ENCODE results near the gene XPNPEP3.
"Not testable (repeated sequence)": the region's sequence is repeated elsewhere in the genome, so short reads cannot be mapped to it uniquely, and the experiment has no call there.

XPNPEP3 gene

GRCh38 chr22:40857309-40857855 lies 434 bp downstream of the XPNPEP3 start:
- H3K9ac ChIP-seq (ENCODE audit: low read depth in 1 of 2, low read length in 2 of 2), result peak overlapping the region; percentile 83 to 97
- peak overlapping the region; percentile 94 to 99 for H3K27ac ChIP-seq (ENCODE audit: low read depth in 2 of 2, low read length in 2 of 2)
- peaks cover 22 to 39% of the 10 kb centered on the region in 2 donors for H3K4me1 ChIP-seq (ENCODE audit: control insufficient read depth in 2 of 2, insufficient read depth in 2 of 2, low read length in 2 of 2)
- no peaks in the 10 kb centered on the region for H3K27me3 ChIP-seq (ENCODE audit: control insufficient read depth in 2 of 2, insufficient read depth in 2 of 2, low read length in 2 of 2)
- H3K4me3 ChIP-seq (ENCODE audit: low read length in 2 of 2), result peak overlapping the region; percentile 80 to 87
- H3K9me3 ChIP-seq (ENCODE audit: control insufficient read depth in 2 of 2, low read length in 2 of 2), result no peaks in the 10 kb centered on the region
- peaks cover 0 to 13% of the 10 kb centered on the region in 2 donors for H3K36me3 ChIP-seq (ENCODE audit: control insufficient read depth in 2 of 2, insufficient read depth in 2 of 2, low read length in 2 of 2)

- no peaks in the 10 kb centered on the region for H3K9me3 ChIP-seq (ENCODE audit: control insufficient read depth in 2 of 2, low read length in 2 of 2)
- peaks cover 7 to 10% of the 10 kb centered on the region in 2 donors for H3K4me1 ChIP-seq (ENCODE audit: control insufficient read depth in 2 of 2, insufficient read depth in 2 of 2, low read length in 2 of 2)
- no peak within 1 kb of the TSS for H3K4me3 ChIP-seq (ENCODE audit: low read length in 2 of 2)
- no peak within 1 kb of the TSS for H3K9ac ChIP-seq (ENCODE audit: low read depth in 1 of 2, low read length in 2 of 2)
- H3K27ac ChIP-seq (ENCODE audit: low read depth in 2 of 2, low read length in 2 of 2), result no peak within 1 kb of the TSS
- H3K27me3 ChIP-seq (ENCODE audit: control insufficient read depth in 2 of 2, insufficient read depth in 2 of 2, low read length in 2 of 2), result no peaks in the 10 kb centered on the region
- H3K36me3 ChIP-seq (ENCODE audit: control insufficient read depth in 2 of 2, insufficient read depth in 2 of 2, low read length in 2 of 2), result peaks cover 0 to 13% of the 10 kb centered on the region in 2 donors
These were observed 5.1 kb downstream of the XPNPEP3 start, which contains the start of gene DNAJB7 for GRCh38 chr22:40862013-40862412. Gene DNAJB7 (minus strand): TSS chr22:40862113. CDS start chr22:40861994, 119 bp downstream.

GRCh38 chr22:40862537-40862936 lies 5.6 kb downstream of the XPNPEP3 start:
- Histone ChIP-seq H3K27ac (ENCODE audit: low read depth in 2 of 2, low read length in 2 of 2) (no peak overlapping the region), H3K4me3 (ENCODE audit: low read length in 2 of 2) (no peak overlapping the region), H3K9ac (ENCODE audit: low read depth in 1 of 2, low read length in 2 of 2) (no peak overlapping the region), H3K4me1 (ENCODE audit: control insufficient read depth in 2 of 2, insufficient read depth in 2 of 2, low read length in 2 of 2) (peaks cover 5 to 7% of the 10 kb centered on the region in 2 donors), H3K27me3 (ENCODE audit: control insufficient read depth in 2 of 2, insufficient read depth in 2 of 2, low read length in 2 of 2) (no peaks in the 10 kb centered on the region), H3K9me3 (ENCODE audit: control insufficient read depth in 2 of 2, low read length in 2 of 2) (no peaks in the 10 kb centered on the region), H3K36me3 (ENCODE audit: control insufficient read depth in 2 of 2, insufficient read depth in 2 of 2, low read length in 2 of 2) (peaks cover 0 to 13% of the 10 kb centered on the region in 2 donors)

DNA sequence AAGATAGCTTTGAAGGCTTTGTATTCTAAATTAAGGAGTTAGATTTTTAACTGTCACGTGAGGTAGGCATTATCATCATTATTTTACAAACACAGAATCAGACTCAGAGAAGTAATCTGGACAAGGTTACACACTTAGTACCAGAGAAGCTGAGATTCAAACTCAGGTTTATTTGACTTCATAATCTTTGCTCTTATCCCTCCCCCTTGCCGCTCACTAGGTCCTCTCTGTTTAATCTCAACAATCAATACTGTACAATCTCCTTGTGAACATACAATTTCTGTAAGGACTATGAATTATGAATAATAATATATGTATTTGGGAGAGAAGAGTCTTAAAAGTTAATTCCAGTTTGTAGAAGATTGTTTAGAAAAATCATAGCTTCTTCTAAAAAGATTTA lies 10.2 kb downstream of the XPNPEP3 start:
- H3K4me1 ChIP-seq (ENCODE audit: control insufficient read depth in 2 of 2, insufficient read depth in 2 of 2, low read length in 2 of 2), result no peaks in the 10 kb centered on the region
- no peak overlapping the region for H3K27ac ChIP-seq (ENCODE audit: low read depth in 2 of 2, low read length in 2 of 2)
- H3K9me3 ChIP-seq (ENCODE audit: control insufficient read depth in 2 of 2, low read length in 2 of 2), result no peaks in the 10 kb centered on the region
- H3K27me3 ChIP-seq (ENCODE audit: control insufficient read depth in 2 of 2, insufficient read depth in 2 of 2, low read length in 2 of 2), result no peaks in the 10 kb centered on the region
- H3K9ac ChIP-seq (ENCODE audit: low read depth in 1 of 2, low read length in 2 of 2), result no peak overlapping the region
- H3K36me3 ChIP-seq (ENCODE audit: control insufficient read depth in 2 of 2, insufficient read depth in 2 of 2, low read length in 2 of 2), result peaks cover 0 to 8% of the 10 kb centered on the region in 2 donors
- no peak overlapping the region for H3K4me3 ChIP-seq (ENCODE audit: low read length in 2 of 2)

DNA sequence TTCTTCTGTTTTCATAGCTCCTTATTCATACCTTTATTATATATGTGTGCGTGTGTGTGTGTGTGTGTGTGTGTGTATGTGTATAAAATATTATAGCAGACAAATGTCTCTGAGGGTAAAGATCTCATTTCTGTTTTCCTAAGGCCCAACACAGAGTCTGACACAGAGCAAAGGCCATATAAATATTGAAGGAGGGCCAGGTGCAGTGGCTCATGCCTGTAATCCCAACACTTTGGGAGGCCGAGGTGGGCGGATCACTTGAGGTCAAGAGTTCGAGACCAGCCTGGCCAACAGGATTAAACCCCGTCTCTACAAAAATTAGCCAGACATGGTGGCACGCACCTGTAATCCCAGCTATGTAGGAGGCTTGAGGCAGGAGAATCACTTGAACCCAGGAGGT lies 11.4 kb downstream of the XPNPEP3 start:
- peaks cover 0 to 10% of the 10 kb centered on the region in 2 donors for H3K36me3 ChIP-seq (ENCODE audit: control insufficient read depth in 2 of 2, insufficient read depth in 2 of 2, low read length in 2 of 2)
- not testable (repeated sequence) for H3K9ac ChIP-seq (ENCODE audit: low read depth in 1 of 2, low read length in 2 of 2); H3K9me3 ChIP-seq (ENCODE audit: control insufficient read depth in 2 of 2, low read length in 2 of 2); H3K4me3 ChIP-seq (ENCODE audit: low read length in 2 of 2); H3K27me3 ChIP-seq (ENCODE audit: control insufficient read depth in 2 of 2, insufficient read depth in 2 of 2, low read length in 2 of 2); H3K27ac ChIP-seq (ENCODE audit: low read depth in 2 of 2, low read length in 2 of 2); H3K4me1 ChIP-seq (ENCODE audit: control insufficient read depth in 2 of 2, insufficient read depth in 2 of 2, low read length in 2 of 2)

DNA sequence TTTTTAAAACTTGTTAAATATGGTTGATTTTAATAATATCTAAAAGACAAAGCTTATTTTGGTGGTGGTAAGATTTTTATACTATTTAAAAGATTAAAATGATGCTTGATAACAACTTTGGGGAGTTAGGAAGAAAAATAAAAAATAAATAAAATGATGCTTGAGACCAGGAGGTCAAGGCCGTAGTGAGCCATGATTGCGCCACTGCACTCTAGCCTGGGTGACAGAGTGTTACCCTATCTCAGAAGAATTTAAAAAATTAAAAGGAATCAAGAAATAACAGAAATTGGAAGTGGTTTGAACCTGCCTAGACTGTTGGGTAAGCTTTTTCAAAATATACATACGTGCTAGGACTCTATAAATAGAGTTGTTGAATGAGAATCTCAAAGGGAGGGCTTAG lies 17.1 kb downstream of the XPNPEP3 start:
- Histone ChIP-seq H3K36me3 (ENCODE audit: control insufficient read depth in 2 of 2, insufficient read depth in 2 of 2, low read length in 2 of 2) (peaks cover 0 to 11% of the 10 kb centered on the region in 2 donors), H3K27ac (ENCODE audit: low read depth in 2 of 2, low read length in 2 of 2) (no peak overlapping the region), H3K9ac (ENCODE audit: low read depth in 1 of 2, low read length in 2 of 2) (no peak overlapping the region), H3K9me3 (ENCODE audit: control insufficient read depth in 2 of 2, low read length in 2 of 2) (no peaks in the 10 kb centered on the region), H3K4me1 (ENCODE audit: control insufficient read depth in 2 of 2, insufficient read depth in 2 of 2, low read length in 2 of 2) (no peaks in the 10 kb centered on the region), H3K27me3 (ENCODE audit: control insufficient read depth in 2 of 2, insufficient read depth in 2 of 2, low read length in 2 of 2) (no peaks in the 10 kb centered on the region), H3K4me3 (ENCODE audit: low read length in 2 of 2) (no peak overlapping the region)

- no peaks in the 10 kb centered on the region for H3K9me3 ChIP-seq (ENCODE audit: control insufficient read depth in 2 of 2, low read length in 2 of 2)
- H3K4me3 ChIP-seq (ENCODE audit: low read length in 2 of 2), result no peak overlapping the region
- no peaks in the 10 kb centered on the region for H3K4me1 ChIP-seq (ENCODE audit: control insufficient read depth in 2 of 2, insufficient read depth in 2 of 2, low read length in 2 of 2)
- H3K27me3 ChIP-seq (ENCODE audit: control insufficient read depth in 2 of 2, insufficient read depth in 2 of 2, low read length in 2 of 2), result no peaks in the 10 kb centered on the region
- H3K27ac ChIP-seq (ENCODE audit: low read depth in 2 of 2, low read length in 2 of 2), result no peak overlapping the region
- peaks cover 0 to 9% of the 10 kb centered on the region in 2 donors for H3K36me3 ChIP-seq (ENCODE audit: control insufficient read depth in 2 of 2, insufficient read depth in 2 of 2, low read length in 2 of 2)
- no peak overlapping the region for H3K9ac ChIP-seq (ENCODE audit: low read depth in 1 of 2, low read length in 2 of 2)
These were observed 18.2 kb downstream of the XPNPEP3 start for GRCh38 chr22:40875111-40875510.

GRCh38 chr22:40876907-40877306 lies 20.0 kb downstream of the XPNPEP3 start:
- peak overlapping the region; percentile 14 to 53 for H3K4me3 ChIP-seq (ENCODE audit: low read length in 2 of 2)
- H3K36me3 ChIP-seq (ENCODE audit: control insufficient read depth in 2 of 2, insufficient read depth in 2 of 2, low read length in 2 of 2), result peaks cover 3 to 7% of the 10 kb centered on the region in 2 donors
- H3K27ac ChIP-seq (ENCODE audit: low read depth in 2 of 2, low read length in 2 of 2), result peak overlapping the region in 1 of 2 donors; percentile 39
- no peaks in the 10 kb centered on the region for H3K9me3 ChIP-seq (ENCODE audit: control insufficient read depth in 2 of 2, low read length in 2 of 2)
- no peaks in the 10 kb centered on the region for H3K27me3 ChIP-seq (ENCODE audit: control insufficient read depth in 2 of 2, insufficient read depth in 2 of 2, low read length in 2 of 2)
- H3K4me1 ChIP-seq (ENCODE audit: control insufficient read depth in 2 of 2, insufficient read depth in 2 of 2, low read length in 2 of 2), result no peaks in the 10 kb centered on the region
- peak overlapping the region in 1 of 2 donors; percentile 39 for H3K9ac ChIP-seq (ENCODE audit: low read depth in 1 of 2, low read length in 2 of 2)

DNA sequence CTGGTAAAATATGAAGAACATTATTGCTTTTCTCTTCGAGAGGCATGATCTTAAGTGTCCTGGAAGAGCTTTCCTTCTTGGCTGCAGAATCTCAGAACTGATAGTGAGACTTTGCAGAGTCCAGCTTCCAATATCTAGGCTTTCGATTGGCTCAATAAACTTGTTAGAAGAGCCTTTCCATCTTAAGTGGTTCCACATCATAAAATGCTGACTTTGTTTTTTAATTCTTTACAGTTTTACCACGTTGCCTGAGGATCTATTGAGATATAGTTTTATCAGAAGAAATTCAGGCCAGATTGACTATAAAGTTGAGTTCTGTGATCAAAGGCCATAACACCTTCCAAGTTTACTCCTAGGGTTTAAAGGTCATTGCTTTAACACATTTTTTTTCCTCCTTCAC lies 20.5 kb downstream of the XPNPEP3 start:
- Histone ChIP-seq H3K36me3 (ENCODE audit: control insufficient read depth in 2 of 2, insufficient read depth in 2 of 2, low read length in 2 of 2) (peaks cover 4 to 12% of the 10 kb centered on the region in 2 donors), H3K9ac (ENCODE audit: low read depth in 1 of 2, low read length in 2 of 2) (no peak overlapping the region)

GRCh38 chr22:40878922-40879321 lies 22.0 kb downstream of the XPNPEP3 start:
- no peak overlapping the region for H3K4me3 ChIP-seq (ENCODE audit: low read length in 2 of 2)
- no peak overlapping the region for H3K9ac ChIP-seq (ENCODE audit: low read depth in 1 of 2, low read length in 2 of 2)
- no peaks in the 10 kb centered on the region for H3K27me3 ChIP-seq (ENCODE audit: control insufficient read depth in 2 of 2, insufficient read depth in 2 of 2, low read length in 2 of 2)
- no peak overlapping the region for H3K27ac ChIP-seq (ENCODE audit: low read depth in 2 of 2, low read length in 2 of 2)
- H3K36me3 ChIP-seq (ENCODE audit: control insufficient read depth in 2 of 2, insufficient read depth in 2 of 2, low read length in 2 of 2), result peaks cover 14% of the 10 kb centered on the region in 2 donors
- no peaks in the 10 kb centered on the region for H3K4me1 ChIP-seq (ENCODE audit: control insufficient read depth in 2 of 2, insufficient read depth in 2 of 2, low read length in 2 of 2)
- H3K9me3 ChIP-seq (ENCODE audit: control insufficient read depth in 2 of 2, low read length in 2 of 2), result no peaks in the 10 kb centered on the region

More for the DNA sequence above, 20.5 kb downstream of the XPNPEP3 start:
- Histone ChIP-seq H3K4me1 (ENCODE audit: control insufficient read depth in 2 of 2, insufficient read depth in 2 of 2, low read length in 2 of 2) (no peaks in the 10 kb centered on the region), H3K27me3 (ENCODE audit: control insufficient read depth in 2 of 2, insufficient read depth in 2 of 2, low read length in 2 of 2) (no peaks in the 10 kb centered on the region), H3K9me3 (ENCODE audit: control insufficient read depth in 2 of 2, low read length in 2 of 2) (no peaks in the 10 kb centered on the region), H3K27ac (ENCODE audit: low read depth in 2 of 2, low read length in 2 of 2) (peak overlapping the region; percentile 11 to 29), H3K4me3 (ENCODE audit: low read length in 2 of 2) (peak overlapping the region; percentile 14 to 53)

All from mucosa of rectum (tissue), 2 donors.